CD4-positive, alpha-beta T cell treated with Interleukin-17A for 4 hours (primary cell): ENCODE data around the gene CD40.
A peak's percentile ranks its signal among the peaks of the same experiment; 100 is the strongest.

Experiments
- DNase-seq: peaks from one replicate; pipeline ENCODE4 v3.0.0-alpha.2; 2020; ENCODE audit warnings: mixed read lengths

The CD40 gene

DNA sequence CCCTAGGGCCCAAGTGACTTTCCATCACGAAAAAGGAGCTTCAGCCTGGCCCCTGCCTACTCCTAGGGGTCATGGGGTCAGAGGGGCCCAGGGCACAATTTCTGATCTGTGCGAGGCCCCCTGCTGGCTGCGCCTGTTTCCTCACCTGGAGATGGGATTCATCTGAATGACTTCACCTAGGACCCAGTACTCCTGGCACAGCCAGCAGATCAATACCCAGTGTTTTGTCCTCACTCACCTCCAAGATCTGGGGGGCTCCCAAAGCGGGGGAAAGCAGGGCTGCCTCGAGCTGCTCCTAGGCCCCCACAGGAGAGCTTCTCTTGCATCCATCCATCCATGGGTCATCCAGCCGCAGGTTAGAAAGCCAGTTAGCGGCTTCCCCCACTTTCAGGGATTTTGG is 33.8 kb downstream of the CD40 start:
- DNase-seq: peak; percentile 12

DNA sequence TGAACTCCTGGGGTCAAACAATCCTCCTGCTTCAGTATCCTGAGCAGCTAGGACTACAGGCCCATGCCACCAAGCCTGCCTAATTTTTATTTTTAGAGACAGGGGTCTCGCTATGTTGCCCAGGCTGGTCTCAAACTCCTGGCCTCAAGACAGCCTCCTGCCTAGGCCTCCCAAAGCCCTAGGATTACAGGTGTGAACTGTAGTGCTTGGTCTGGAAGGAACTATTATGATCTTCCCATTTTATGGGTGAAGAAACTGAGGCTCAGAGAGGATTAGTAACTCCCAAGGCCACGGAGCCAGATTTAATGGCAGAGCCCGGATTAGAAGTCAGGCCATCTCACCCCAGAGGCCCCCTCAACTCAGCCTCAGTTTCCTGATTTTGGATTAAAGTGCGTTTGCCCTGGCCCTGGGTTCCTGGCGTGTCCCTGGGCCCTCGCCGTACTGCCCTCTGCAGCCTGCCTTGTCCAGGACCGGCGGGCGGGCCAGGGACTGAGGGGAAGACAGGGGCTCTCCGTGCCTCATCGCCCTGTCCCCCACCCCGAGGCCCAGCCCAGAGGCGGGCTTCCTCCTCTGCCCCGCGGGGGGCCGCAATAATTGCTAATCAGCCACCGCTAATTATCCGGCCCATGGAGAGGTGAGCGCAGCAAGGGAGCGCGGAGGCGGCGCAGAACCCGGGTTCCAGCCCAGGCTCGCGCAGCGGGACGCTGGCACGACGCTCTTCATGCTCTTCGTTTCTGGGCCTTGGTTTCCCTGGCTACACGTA is 34.9 kb downstream of the CD40 start:
- DNase-seq: no peak

- DNase-seq: no peak
Observed at GRCh38 chr20:46154305-46154704, 36.2 kb downstream of the CD40 start.

- no peak for DNase-seq
Observed at GRCh38 chr20:46154796-46155195, 36.7 kb downstream of the CD40 start.

- DNase-seq: no peak
Observed at GRCh38 chr20:46156065-46156464, 38.0 kb downstream of the CD40 start.

- DNase-seq: no peak
Observed at GRCh38 chr20:46157076-46157592, 39.0 kb downstream of the CD40 start.

DNA sequence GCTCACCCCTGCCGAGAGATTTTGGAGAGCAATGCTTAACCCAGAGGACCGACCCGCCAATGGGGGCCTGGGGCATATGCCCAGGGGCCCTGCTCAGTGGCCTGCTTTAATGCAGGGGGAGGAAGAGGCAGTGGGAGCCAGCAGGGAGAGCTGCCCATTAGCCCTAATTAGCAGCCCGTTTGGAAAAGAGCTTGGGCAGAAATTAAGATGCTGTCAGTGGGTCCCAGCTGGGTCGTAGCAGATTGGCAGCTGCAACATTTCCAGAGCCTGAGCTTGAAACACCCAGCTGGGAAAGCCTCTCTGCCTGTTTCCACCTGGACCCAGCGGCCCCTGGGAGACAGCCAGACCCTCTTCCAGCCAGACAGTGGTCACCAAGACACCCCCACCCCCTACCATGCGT is 39.5 kb downstream of the CD40 start:
- DNase-seq: no peak

DNA sequence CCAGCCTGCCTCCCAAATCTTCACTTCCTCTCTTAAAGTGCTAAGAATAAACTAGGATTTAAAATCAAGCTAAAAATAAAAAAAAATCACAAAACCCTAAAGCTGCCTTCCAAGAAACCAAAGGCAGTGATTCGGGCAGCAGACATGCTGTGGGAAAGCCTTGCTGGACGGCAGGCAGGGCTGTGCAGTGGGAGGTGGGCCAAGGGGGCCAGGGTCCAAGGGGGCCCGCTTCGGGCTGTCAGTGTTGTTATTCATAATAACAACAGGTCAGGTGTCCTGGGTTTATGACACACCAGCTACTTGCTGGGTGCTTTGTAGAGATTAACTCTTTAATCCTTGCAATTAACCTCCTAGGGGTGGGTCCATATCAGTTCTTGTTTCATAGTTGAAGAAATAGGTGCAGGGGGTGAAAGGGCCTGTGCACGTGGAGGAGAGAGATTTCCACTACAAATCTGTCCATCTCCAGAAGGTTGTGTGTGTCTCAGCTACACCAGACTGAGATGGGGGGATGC is 40.4 kb downstream of the CD40 start:
- DNase-seq: no peak

DNA sequence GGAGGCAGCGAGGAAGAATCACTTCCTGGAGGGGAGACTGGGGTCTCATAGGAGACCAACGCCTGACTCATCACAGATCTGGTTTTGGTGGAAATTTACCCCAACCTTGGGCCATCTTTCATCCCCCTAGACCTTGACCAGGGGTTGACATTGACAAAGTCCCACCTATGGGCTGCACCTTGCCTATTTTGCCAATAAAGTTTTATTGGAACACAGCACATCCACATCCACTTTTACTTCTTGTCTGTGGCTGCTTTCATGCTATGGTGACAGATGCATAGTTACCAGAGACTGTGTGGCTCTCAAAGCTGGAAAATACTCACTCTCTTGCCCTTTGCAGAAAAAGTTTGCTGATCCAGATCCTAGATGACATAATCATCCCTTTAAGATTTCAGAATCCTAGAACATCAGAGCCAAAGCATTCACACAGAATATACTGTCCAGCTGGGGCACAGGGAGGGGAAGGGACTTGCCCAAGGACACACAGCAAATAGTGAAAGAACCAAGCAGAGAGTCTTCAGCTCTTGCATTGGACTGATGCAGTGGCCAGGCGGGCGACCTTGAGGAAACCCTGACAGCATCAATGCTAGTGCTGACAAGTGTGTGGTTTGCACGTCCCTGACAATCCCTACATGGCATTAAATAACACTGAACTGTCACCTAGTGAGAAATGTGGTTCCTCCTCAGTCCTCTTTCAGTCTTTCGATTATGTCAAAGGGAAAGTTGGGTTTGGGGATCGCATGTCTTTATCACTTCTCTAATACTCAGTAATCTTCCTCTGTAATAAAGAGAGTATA is 41.2 kb downstream of the CD40 start:
- no peak for DNase-seq

GRCh38 chr20:46160661-46161060 is 42.5 kb downstream of the CD40 start:
- no peak for DNase-seq

- DNase-seq: no peak
Observed at GRCh38 chr20:46161921-46162320, 43.8 kb downstream of the CD40 start.

DNA sequence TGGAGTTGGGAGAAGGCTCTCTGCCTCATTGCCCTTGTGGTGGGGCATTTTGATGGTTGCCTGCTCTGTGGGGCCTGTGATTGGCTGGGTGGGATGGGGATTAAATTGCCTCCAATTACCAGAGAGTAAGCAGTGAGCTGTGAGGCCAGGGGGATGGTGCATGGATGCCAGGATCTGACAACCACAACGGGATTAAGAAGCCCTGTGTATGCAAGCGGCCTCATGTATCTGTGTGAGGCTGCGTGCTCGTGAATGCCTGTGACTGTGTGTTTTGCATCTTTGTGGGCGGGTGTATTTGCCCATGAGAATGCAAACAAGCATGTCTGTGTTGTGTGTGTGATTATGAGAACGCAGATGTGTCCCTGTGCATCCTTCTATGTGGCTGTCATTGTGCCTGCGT is 46.1 kb downstream of the CD40 start:
- no peak for DNase-seq

DNA sequence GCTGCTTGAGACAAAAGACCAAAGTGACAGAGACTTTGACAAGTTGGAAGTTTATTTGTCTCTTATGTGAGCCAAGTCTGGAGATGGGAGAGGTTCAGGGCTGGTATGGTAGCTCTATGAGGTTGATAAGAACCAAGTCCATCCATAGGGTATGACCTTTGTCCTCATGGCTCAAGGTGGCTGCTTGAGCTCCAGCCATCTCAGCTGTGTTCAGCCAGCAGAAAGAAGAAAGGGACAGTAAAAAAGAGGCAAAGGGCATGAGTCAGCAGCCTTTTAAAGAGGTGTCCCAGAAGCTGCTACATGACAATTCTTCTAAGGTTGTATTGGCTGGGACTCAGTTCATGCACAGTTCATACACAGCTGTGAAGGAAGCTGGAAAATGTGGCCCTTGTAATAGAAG is 49.0 kb downstream of the CD40 start:
- no peak for DNase-seq

DNA sequence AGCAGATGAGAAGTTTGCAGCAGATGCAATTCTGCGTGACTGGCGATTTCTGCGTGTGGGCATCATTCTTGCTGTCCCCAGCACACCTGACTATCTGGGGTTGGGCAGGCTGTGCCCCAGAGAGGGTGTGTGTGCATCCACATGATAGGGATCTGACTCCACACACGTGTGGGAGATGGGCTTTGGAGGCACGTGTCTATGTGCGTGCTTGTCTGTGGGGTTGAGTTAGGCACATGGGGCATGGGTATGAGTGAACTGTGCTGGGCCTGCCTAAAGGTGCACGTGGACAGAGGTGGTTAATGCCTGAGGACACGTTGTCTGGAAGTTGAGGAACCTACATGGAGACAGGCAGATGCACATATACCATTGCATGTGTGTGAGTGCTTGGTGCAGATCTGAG is 50.3 kb downstream of the CD40 start:
- DNase-seq: no peak

DNA sequence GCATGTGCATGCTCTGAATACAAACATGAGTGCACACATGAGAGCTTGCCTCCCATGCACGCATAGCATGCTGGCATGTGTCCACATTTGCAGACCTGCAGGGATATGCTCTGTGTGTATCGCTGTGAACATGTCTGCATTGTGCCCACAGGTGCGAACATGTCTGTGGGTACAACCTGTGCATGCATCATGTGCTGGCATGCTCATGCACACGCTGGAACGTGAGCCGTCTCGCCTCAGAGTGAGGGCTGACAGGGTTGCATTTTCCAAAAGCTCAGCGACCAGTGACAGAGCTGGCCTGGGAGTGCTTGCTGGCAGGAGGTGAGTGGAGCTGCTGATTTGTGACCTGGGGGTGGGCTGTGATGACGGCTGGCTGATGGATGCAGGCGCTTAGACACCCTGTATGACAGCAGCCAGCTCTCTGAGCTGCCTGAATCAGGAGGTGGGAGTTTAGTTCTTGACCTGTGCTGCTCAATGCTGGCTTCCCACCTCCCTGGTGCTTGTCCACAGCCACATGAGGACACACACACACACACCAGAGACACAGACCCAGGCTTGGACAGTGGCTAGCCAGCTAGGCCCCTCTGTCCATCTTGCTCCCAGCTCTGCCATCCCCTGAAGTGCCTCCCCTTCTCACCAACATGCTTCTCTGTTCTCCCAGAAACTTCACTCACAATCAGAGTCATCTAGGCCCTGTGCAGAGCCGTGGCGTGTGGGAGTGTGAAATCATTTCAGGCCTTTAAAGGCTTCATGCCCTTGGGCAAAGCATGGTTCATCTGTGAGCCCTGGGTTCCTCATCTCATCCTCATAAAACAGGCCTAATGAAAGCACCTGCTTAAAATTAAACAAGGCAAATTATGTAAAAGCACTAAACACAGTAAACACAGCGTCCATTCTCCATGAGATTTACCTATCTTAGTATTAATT is 51.4 kb downstream of the CD40 start:
- no peak for DNase-seq

- DNase-seq: no peak
Observed at GRCh38 chr20:46171476-46171875, 53.4 kb downstream of the CD40 start.

- no peak for DNase-seq
Observed at GRCh38 chr20:46171909-46172308, 53.8 kb downstream of the CD40 start.

DNA sequence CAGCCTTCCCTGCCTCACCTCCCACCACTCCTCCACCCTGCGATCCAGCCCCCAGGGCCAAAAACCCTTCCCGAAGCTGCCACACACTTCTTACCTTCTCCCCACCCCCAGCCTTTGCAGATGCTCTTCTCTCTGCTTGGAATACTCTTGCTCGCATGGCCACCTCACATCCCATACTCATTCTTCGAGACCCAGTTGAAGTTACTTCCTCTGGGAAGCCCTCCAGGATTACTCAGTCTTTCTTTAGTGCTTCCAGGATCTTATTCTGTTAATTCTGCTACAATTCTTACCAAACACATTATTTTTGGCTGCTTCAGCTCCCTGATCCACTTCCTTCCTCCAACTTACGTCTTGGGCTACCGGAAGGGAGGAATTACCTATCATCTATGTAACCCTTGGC is 54.3 kb downstream of the CD40 start:
- no peak for DNase-seq

GRCh38 chr20:46172961-46173536 is 54.9 kb downstream of the CD40 start:
- DNase-seq: no peak

DNA sequence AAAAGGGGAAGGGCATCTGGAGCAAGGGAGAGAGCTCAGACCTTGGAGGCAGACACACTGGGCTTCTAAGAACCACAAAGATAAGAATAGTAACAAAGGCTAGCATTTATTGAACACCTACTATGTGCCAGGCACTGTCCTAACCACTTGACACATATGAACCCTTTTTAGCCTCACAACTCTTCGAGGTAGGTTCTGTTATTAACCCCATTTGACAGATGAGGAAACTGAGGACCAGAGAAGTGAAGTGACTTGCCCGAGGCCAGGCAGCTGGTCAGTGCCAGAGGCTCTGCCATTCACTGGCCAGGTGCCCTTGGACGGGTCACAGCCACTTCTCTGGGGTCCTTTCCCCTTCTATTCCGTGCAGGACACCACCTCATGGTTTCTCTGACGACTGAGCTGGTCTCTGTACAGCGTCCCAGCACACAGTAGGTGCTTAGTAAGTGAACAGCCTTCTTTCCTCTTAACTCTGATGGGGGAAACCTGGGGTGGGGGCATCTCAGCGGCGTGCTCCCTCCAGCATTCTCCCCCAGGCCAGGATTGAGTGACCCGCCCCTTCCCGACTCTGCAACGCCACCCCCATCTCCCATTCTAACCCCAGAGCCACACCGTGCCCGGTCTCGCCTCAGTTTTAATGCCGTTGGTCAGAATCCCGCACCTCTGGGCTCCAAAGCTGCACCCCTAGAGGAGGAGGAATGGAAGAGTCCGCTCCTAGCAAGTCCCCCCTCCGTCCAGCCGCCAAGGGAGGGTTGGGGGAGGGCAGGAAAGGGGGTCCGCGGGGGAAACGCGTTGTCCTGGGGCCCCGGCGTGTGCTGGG is 55.7 kb downstream of the CD40 start:
- DNase-seq: no peak

DNA sequence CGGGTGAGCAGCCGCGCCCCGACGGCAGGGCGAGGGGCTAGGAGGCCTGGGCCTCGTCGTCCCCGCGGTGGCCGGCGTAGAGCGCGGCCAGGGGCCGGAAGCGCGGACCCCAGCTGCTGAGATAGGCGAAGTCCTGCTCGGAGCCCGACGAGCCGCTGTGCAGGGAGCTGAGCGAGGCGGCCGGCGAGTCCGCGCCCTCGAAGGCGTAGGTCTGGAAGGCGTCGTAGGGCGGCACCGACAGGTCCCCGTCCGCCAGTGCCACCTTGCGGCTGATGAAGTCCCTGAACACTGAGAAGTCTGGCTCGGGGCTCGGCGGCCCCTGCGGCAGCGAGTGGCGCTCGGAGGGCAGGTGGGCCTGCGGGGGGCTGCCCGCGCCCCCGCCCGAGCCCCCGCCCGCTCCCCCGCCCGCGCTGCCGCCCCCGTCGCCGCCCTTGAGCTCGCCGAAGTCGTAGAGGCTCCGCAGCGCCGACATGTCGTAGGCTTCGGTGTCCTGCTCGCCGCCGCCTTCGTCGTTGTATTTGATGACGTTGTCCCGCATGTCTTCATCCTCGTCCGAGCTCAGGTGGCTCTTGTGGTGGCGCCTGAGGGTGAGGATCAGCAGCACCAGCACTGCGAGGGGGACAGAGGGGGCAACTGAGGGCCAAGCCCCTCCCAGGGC is 56.5 kb downstream of the CD40 start:
- DNase-seq: peak; percentile 80
